Measurements from ENCODE around the gene COL7A1. TPM values are rescaled to one million over a fixed set of nuclear protein-coding genes. Genes with fewer than 3 reads are reported as not detected.

The COL7A1 gene
- total RNA-seq, 4 donors from 2014 or later: 0.88 to 21.6 (median 19.1) TPM

GRCh38 chr3:48563382-48563918 lies 31.7 kb downstream of the COL7A1 start, which contains the start of gene UCN2:
TSS of gene UCN2 (minus strand) at chr3:48563781. CDS start at chr3:48563124, 657 bp downstream.
- TF ChIP-seq CTCF (IDR thresholded peaks at IDR 0.05) (no peak), POLR2A (IDR thresholded peaks at IDR 0.05) (no peak)
- intact Hi-C loops (cut with DNase I; ENCODE audit: low total_unique reads): no loop called here

GRCh38 chr3:48562367-48563095 lies 32.6 kb downstream of the COL7A1 start:
- no peaks in the 10 kb centered on the region for H3K27me3 ChIP-seq
- no peaks in the 10 kb centered on the region for H3K4me1 ChIP-seq
- intact Hi-C loops (cut with DNase I; ENCODE audit: low total_unique reads): no loop called here
- H3K36me3 ChIP-seq: no peaks in the 10 kb centered on the region
- no peak overlapping the region for H3K4me3 ChIP-seq
- no peak overlapping the region for H3K27ac ChIP-seq
- H3K9me3 ChIP-seq: no peaks in the 10 kb centered on the region
- TF ChIP-seq POLR2A (IDR thresholded peaks at IDR 0.05) (no peak), CTCF (IDR thresholded peaks at IDR 0.05) (no peak)
- no peak for DNase-seq

More at GRCh38 chr3:48563382-48563918, 31.7 kb downstream of the COL7A1 start, which contains the start of gene UCN2:
- Histone ChIP-seq H3K4me3 (no peak within 1 kb of the TSS), H3K27me3 (no peaks in the 10 kb centered on the region), H3K9me3 (no peaks in the 10 kb centered on the region), H3K4me1 (no peaks in the 10 kb centered on the region), H3K27ac (no peak within 1 kb of the TSS), H3K36me3 (no peaks in the 10 kb centered on the region)
- no peak for DNase-seq

GRCh38 chr3:48561045-48561736 lies 33.9 kb downstream of the COL7A1 start:
- no peaks in the 10 kb centered on the region for H3K4me1 ChIP-seq
- H3K27me3 ChIP-seq: no peaks in the 10 kb centered on the region
- TF ChIP-seq POLR2A (IDR thresholded peaks at IDR 0.05) (no peak), CTCF (IDR thresholded peaks at IDR 0.05) (peak in 2 of 4 experiments; percentile 39 to 42)
- peak; percentile 64 to 71 for DNase-seq
- intact Hi-C loops (cut with DNase I; ENCODE audit: low total_unique reads): no loop called here
- H3K27ac ChIP-seq: peak overlapping the region; percentile 40 to 73
- no peaks in the 10 kb centered on the region for H3K9me3 ChIP-seq
- peak overlapping the region; percentile 9 to 11 for H3K4me3 ChIP-seq
- H3K36me3 ChIP-seq: no peaks in the 10 kb centered on the region

GRCh38 chr3:48560648-48561018 lies 34.5 kb downstream of the COL7A1 start:
- Histone ChIP-seq H3K27ac (peak overlapping the region; percentile 40 to 73), H3K4me1 (no peaks in the 10 kb centered on the region), H3K36me3 (no peaks in the 10 kb centered on the region), H3K9me3 (no peaks in the 10 kb centered on the region), H3K4me3 (peak overlapping the region; percentile 9 to 11), H3K27me3 (no peaks in the 10 kb centered on the region)
- TF ChIP-seq CTCF (IDR thresholded peaks at IDR 0.05) (no peak), POLR2A (IDR thresholded peaks at IDR 0.05) (no peak)
- DNase-seq: no peak
- intact Hi-C loops (cut with DNase I; ENCODE audit: low total_unique reads): no loop called here

All from uterus (tissue), 4 donors.